Breast epithelium (tissue), 3 donors: ENCODE data around the gene SUPT4H1.

Source experiments
- POLR2AphosphoS5 ChIP-seq, 3 donors: sonication (generic); formaldehyde crosslinking; IDR thresholded peaks; one replicate each; pipeline ENCODE4 v1.6.1; 2017; ENCODE audit warnings: antibody characterized with exemption in 3 of 3
- TF ChIP-seq, protein P1 (sequence below), 3 donors: fragments of 450-650 bp; IDR thresholded peaks; one replicate each; pipeline ENCODE4 v1.5.1; 2016 to 2017; ENCODE audit warnings: antibody characterized with exemption in 3 of 3, mild to moderate bottlenecking in 3 of 3, moderate library complexity in 3 of 3

DNA sequence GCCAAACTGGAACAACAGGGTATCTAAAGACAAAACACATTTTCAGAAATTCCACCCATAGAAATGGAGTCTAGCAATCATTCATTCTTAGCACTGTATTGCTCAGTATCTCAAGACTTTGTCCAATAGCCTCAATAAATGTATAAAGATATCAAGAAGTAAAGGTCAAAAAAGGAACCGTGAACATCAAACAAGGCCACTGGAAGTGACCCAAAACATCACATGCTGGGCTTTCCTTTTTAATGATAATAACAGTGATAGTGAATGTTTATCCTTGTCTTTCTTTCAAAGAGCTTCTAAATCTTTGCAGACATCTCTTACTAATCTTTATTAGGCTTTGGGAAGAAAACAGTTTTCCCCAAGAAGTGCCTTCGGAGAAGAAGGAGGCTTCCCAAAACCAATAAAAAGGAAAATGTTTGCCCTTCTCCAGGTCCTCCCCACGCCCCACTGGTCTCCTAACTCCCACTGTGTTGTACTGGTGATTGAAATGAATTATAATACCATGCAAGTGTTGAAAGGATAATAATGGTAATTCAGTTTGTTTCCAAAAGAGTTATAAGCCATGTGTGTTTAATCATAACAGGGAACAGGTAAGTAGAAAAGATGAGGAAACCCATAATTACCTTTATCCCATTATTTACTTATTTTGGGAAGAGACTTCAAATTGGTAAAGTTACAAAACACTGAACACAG is 46.7 kb upstream of the SUPT4H1 start:
- TF ChIP-seq, protein P1, sequence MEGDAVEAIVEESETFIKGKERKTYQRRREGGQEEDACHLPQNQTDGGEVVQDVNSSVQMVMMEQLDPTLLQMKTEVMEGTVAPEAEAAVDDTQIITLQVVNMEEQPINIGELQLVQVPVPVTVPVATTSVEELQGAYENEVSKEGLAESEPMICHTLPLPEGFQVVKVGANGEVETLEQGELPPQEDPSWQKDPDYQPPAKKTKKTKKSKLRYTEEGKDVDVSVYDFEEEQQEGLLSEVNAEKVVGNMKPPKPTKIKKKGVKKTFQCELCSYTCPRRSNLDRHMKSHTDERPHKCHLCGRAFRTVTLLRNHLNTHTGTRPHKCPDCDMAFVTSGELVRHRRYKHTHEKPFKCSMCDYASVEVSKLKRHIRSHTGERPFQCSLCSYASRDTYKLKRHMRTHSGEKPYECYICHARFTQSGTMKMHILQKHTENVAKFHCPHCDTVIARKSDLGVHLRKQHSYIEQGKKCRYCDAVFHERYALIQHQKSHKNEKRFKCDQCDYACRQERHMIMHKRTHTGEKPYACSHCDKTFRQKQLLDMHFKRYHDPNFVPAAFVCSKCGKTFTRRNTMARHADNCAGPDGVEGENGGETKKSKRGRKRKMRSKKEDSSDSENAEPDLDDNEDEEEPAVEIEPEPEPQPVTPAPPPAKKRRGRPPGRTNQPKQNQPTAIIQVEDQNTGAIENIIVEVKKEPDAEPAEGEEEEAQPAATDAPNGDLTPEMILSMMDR (IDR thresholded peaks at IDR 0.05) = no peak
- no peak for TF ChIP-seq POLR2AphosphoS5 (IDR thresholded peaks at IDR 0.05)
